Endothelial cell of umbilical vein (primary cell): ENCODE results near the gene CLIC3. TPM values are rescaled to one million over a fixed set of nuclear protein-coding genes. Genes with fewer than 3 reads are reported as not detected.

ENCODE experiments used
- BruUV-seq: library from RNA; stranded (reverse); fragments of 400-500 nt; replicated peaks from 2 replicates; lab custom pipeline; 2021; lab: Mats Ljungman, UMichigan
- CTCF ChIA-PET: fragments of 300-600, 350-600 bp; sonication (Branson Sonifier 250); formaldehyde crosslinking; loops from one replicate; lab custom pipeline; 2021; ENCODE audit warnings: antibody characterized with exemption, inconsistent platforms; lab: Charles Lee
- POLR2A ChIA-PET: fragments of 300-600, 350-600 bp; sonication (Branson Sonifier 250); formaldehyde crosslinking; loops from one replicate; lab custom pipeline; 2021; ENCODE audit warnings: antibody characterized with exemption, inconsistent platforms; lab: Charles Lee
- DNase-seq: peaks from one replicate; pipeline ENCODE4 v3.0.0-alpha.2; 2011; ENCODE audit warnings: low read depth, low spot score
- FAIRE-seq: peaks from 2 replicates; lab custom pipeline; 2011; peaks lifted over from hg19 to GRCh38; lab: Jason Lieb, UNC
- H2AFZ ChIP-seq: 2 replicates; pipeline ENCODE4 v1.6.0; 2012; ENCODE audit warnings: low read depth, low read length, control low read depth, inconsistent platforms
- H3K27ac ChIP-seq: 2 replicates; pipeline ENCODE4 v1.5.1; 2011; ENCODE audit warnings: low read depth, mild to moderate bottlenecking, control low read depth, low read length, moderate library complexity; ENCODE audit not compliant: insufficient read depth
- H3K27me3 ChIP-seq, 2 experiments: 2 replicates each; pipeline versions ENCODE4 v1.6.0 to v1.6.1; 2011; ENCODE audit warnings: low read length in 2 of 2, mixed read lengths in 1 of 2; ENCODE audit not compliant: control insufficient read depth in 2 of 2, insufficient read depth in 2 of 2
- H3K36me3 ChIP-seq, 2 experiments: 2 replicates in 1 of 2; 3 replicates in 1 of 2; pipeline ENCODE4 v1.5.1; 2011; ENCODE audit warnings: low read length in 2 of 2, mild to moderate bottlenecking in 1 of 2, moderate library complexity in 1 of 2; ENCODE audit not compliant: control insufficient read depth in 2 of 2, insufficient read depth in 2 of 2; ENCODE audit errors: extremely low read depth in 1 of 2
- H3K4me1 ChIP-seq: 3 replicates; pipeline ENCODE4 v1.5.1; 2011; ENCODE audit warnings: mild to moderate bottlenecking, low read length; ENCODE audit not compliant: control insufficient read depth, insufficient read depth; ENCODE audit errors: extremely low read depth
- H3K4me2 ChIP-seq: 2 replicates; pipeline ENCODE4 v1.6.1; 2011; ENCODE audit warnings: low read length, control low read depth, mixed read lengths; ENCODE audit not compliant: insufficient read depth
- H3K4me3 ChIP-seq, 3 experiments: fragments of 200-600 bp in 1 of 3; sonication (generic), shearing (Covaris generic) in 1 of 3; replicated peaks in 1 of 3; 2 replicates each; pipeline ENCODE4 v1.5.1; 2011 to 2016; ENCODE audit warnings: control low read depth in 3 of 3, low read length in 3 of 3, mild to moderate bottlenecking in 2 of 3, inconsistent platforms in 1 of 3, low read depth in 1 of 3, moderate library complexity in 1 of 3; ENCODE audit not compliant: insufficient read depth in 1 of 3
- H3K79me2 ChIP-seq: 2 replicates; pipeline ENCODE4 v1.6.0; 2012; ENCODE audit warnings: low read length, inconsistent platforms; ENCODE audit not compliant: control insufficient read depth, insufficient read depth
- H3K9ac ChIP-seq: replicated peaks from 2 replicates; pipeline ENCODE3; 2011; ENCODE audit warnings: low read length, control low read depth; ENCODE audit not compliant: insufficient read depth; ENCODE audit errors: extremely low read depth
- H3K9me1 ChIP-seq: replicated peaks from 3 replicates; pipeline ENCODE4 v1.6.0; 2011; ENCODE audit warnings: mild to moderate bottlenecking, low read length; ENCODE audit not compliant: control insufficient read depth, insufficient read depth; ENCODE audit errors: extremely low read depth
- H3K9me3 ChIP-seq: replicated peaks from 2 replicates; pipeline ENCODE4 v1.5.1; 2012; ENCODE audit warnings: low read length, inconsistent platforms; ENCODE audit not compliant: control insufficient read depth, insufficient read depth
- H4K20me1 ChIP-seq: replicated peaks from 2 replicates; pipeline ENCODE3; 2011; ENCODE audit warnings: mild to moderate bottlenecking, low read length; ENCODE audit not compliant: control insufficient read depth, insufficient read depth; ENCODE audit errors: extremely low read depth
- EZH2 ChIP-seq: IDR thresholded peaks from 2 replicates; pipeline ENCODE4 v1.6.1; 2012; ENCODE audit warnings: borderline replicate concordance, low read depth, mild to moderate bottlenecking, moderate library complexity, low read length, inconsistent platforms; ENCODE audit not compliant: severe bottlenecking
- FOS ChIP-seq: IDR thresholded peaks from 2 replicates; pipeline ENCODE4 v1.6.1; 2011; ENCODE audit warnings: mild to moderate bottlenecking, low read length, moderate library complexity, borderline replicate concordance; ENCODE audit not compliant: insufficient read depth
- GATA2 ChIP-seq: IDR thresholded peaks from 2 replicates; pipeline ENCODE4 v1.7.0; 2011; ENCODE audit warnings: low read depth, mild to moderate bottlenecking, moderate library complexity, mixed read lengths, low read length; ENCODE audit not compliant: insufficient read length, insufficient read depth
- JUN ChIP-seq: IDR thresholded peaks from 2 replicates; pipeline ENCODE4 v1.6.1; 2011; ENCODE audit warnings: borderline replicate concordance, low read depth; ENCODE audit not compliant: insufficient read length, insufficient read depth
- MYC ChIP-seq: IDR thresholded peaks from one replicate; pipeline ENCODE4 v1.6.1; 2011; ENCODE audit warnings: mild to moderate bottlenecking, low read depth, low read length
- POLR2A ChIP-seq: IDR thresholded peaks from 2 replicates; pipeline ENCODE4 v1.6.1; 2012; ENCODE audit warnings: low read depth, mild to moderate bottlenecking, control low read depth, low read length
- POLR2AphosphoS5 ChIP-seq: IDR thresholded peaks from 2 replicates; pipeline ENCODE4 v1.6.1; 2012; ENCODE audit warnings: low read depth, mild to moderate bottlenecking, control low read depth, low read length, moderate library complexity; ENCODE audit not compliant: insufficient read depth
- dilution Hi-C: fragments of 300-500 bp; cut with MboI; formaldehyde crosslinking; loops from one replicate; pipeline ENCODE4 v1.15.0; 2019; ENCODE audit warnings: low sequenced_read_pairs; ENCODE audit not compliant: extremely low pct_ligation_motif_present
- intact Hi-C: fragments of 100-400 bp; cut with micrococcal nuclease; formaldehyde crosslinking; loops from one replicate; pipeline ENCODE4 v1.10.0; 2022
- polyA plus RNA-seq, 4 experiments: library from polyadenylated mRNA; depleted of rRNA in 3 of 4; stranded (reverse) in 3 of 4; unstranded in 1 of 4; fragments of >200 nt; gene quantifications; 2 replicates each; pipeline versions ENCODE4 v1.2.1 to v1.2.3, GENCODE V29; 2011 to 2012; ENCODE audit warnings: missing spikeins in 1 of 4
- total RNA-seq: library from RNA; stranded (reverse); gene quantifications from 2 replicates; pipeline ENCODE4 v1.2.3, GENCODE V29; 2021
- TF ChIP-seq, protein P1 (sequence below): IDR thresholded peaks from 2 replicates; pipeline ENCODE4 v1.6.1; 2011; ENCODE audit not compliant: insufficient read depth, insufficient read length
- TF ChIP-seq, protein P2 (sequence below), 2 donors: IDR thresholded peaks; 1 replicate in 1 of 2; 2 replicates in 1 of 2; pipeline ENCODE4 v1.5.1; 2011; ENCODE audit warnings: low read length in 2 of 2, mild to moderate bottlenecking in 2 of 2, moderate library complexity in 2 of 2, control low read depth in 1 of 2, inconsistent platforms in 1 of 2, low read depth in 1 of 2; ENCODE audit not compliant: insufficient read depth in 1 of 2; ENCODE audit errors: extremely low read depth in 1 of 2

Gene CLIC3
- total and polyA plus RNA-seq, 2 donors (not counting 3 experiments of a cell fraction or from before 2014, with no cell fraction given), result 2.3 TPM; not detected in 1

DNA sequence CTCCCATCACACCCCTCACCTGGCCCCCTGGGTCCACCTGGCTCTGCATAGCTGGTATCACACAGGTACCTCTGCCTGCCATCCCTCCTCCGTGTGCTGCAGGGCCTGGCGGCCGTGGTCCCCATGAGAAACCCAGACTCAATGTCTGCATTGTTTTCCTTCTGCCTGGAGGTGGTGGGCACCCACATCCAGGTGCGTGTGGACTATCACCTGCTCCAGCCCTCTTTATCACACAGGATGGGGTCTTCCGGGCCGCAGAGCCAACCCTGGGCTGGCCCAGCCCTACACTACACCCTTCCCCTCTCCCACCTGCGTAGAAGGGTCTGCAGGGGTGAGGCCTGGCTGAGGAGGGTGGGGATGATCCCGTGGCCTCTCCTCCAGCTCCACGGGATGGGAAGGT is 42.5 kb upstream of the CLIC3 start:
- POLR2A ChIA-PET, result no interaction called here

DNA sequence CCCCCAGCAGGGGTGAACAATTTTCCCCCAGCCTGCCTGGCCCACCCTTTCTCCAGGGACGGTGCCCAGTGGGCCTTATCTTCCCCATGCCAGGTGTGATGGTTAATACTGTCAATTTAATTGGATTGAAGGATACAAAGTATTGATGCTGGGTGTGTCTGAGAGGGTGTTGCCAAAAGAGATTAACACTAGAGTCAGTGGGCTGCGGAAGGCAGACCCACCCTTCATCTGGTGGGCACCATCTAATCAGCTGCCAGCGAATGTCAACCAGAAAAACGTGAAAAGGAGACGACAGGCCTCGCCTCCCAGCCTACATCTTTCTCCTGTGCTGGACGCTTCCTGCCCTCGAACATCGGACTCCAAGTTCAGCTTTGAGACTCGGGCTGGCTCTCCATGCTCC is 41.1 kb upstream of the CLIC3 start:
- no peak for FAIRE-seq
- CTCF ChIA-PET, result interaction anchor here (1.5 to 4.3 kb wide), 4 partner anchors 8 to 90 kb away, joined by 4 to 111 read pairs (median 34); partner anchors contain the start of genes ABCA2 and NPDC1
- Histone ChIP-seq H3K79me2 (peaks cover 5% of the 10 kb centered on the region), H3K4me3 (no peak overlapping the region), H3K4me2 (no peak overlapping the region), H3K27ac (no peak overlapping the region), H4K20me1 (no peaks in the 10 kb centered on the region), H3K27me3 (no peaks in the 10 kb centered on the region), H3K9me1 (no peaks in the 10 kb centered on the region), H3K36me3 (peaks cover 0 to 17% of the 10 kb centered on the region in 2 experiments), H3K9ac (no peak overlapping the region), H2AFZ (no peak overlapping the region), H3K4me1 (peaks cover 11% of the 10 kb centered on the region), H3K9me3 (no peaks in the 10 kb centered on the region)
- DNase-seq, result no peak
- POLR2A ChIA-PET, result no interaction called here
- dilution Hi-C loops (no loop called here), intact Hi-C loops (no loop called here)
- no peak for TF ChIP-seq MYC
- TF ChIP-seq GATA2, result no peak
- TF ChIP-seq EZH2, result no peak
- no peak for TF ChIP-seq POLR2A
- TF ChIP-seq, protein P1, sequence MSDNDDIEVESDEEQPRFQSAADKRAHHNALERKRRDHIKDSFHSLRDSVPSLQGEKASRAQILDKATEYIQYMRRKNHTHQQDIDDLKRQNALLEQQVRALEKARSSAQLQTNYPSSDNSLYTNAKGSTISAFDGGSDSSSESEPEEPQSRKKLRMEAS, result no peak
- TF ChIP-seq POLR2AphosphoS5, result no peak
- no peak for TF ChIP-seq FOS
- TF ChIP-seq JUN, result no peak
- TF ChIP-seq, protein P2, sequence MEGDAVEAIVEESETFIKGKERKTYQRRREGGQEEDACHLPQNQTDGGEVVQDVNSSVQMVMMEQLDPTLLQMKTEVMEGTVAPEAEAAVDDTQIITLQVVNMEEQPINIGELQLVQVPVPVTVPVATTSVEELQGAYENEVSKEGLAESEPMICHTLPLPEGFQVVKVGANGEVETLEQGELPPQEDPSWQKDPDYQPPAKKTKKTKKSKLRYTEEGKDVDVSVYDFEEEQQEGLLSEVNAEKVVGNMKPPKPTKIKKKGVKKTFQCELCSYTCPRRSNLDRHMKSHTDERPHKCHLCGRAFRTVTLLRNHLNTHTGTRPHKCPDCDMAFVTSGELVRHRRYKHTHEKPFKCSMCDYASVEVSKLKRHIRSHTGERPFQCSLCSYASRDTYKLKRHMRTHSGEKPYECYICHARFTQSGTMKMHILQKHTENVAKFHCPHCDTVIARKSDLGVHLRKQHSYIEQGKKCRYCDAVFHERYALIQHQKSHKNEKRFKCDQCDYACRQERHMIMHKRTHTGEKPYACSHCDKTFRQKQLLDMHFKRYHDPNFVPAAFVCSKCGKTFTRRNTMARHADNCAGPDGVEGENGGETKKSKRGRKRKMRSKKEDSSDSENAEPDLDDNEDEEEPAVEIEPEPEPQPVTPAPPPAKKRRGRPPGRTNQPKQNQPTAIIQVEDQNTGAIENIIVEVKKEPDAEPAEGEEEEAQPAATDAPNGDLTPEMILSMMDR (IDR thresholded peaks at IDR 0.05; ENCODE audit: extremely low read depth in 1 of 2, insufficient read depth in 1 of 2, low read depth in 1 of 2, low read length in 2 of 2), result no peak
- no TSS peak for BruUV-seq

More for the DNA sequence above, 42.5 kb upstream of the CLIC3 start:
- H4K20me1 ChIP-seq, result no peaks in the 10 kb centered on the region
- no peak overlapping the region for H3K4me2 ChIP-seq
- H3K79me2 ChIP-seq, result peaks cover 17% of the 10 kb centered on the region
- no peak overlapping the region for H3K4me3 ChIP-seq
- peaks cover 23% of the 10 kb centered on the region for H3K4me1 ChIP-seq
- no peak for DNase-seq
- H3K27ac ChIP-seq, result no peak overlapping the region
- TF ChIP-seq, protein P1, result no peak
- no peak for TF ChIP-seq JUN
- H3K27me3 ChIP-seq, result no peaks in the 10 kb centered on the region
- FAIRE-seq, result no peak
- H3K36me3 ChIP-seq, result peaks cover 0 to 17% of the 10 kb centered on the region in 2 experiments
- CTCF ChIA-PET, result interaction anchor here (2.6 kb wide), 1 partner anchor 10 kb away, joined by 9 read pairs; no protein-coding TSS in a partner anchor
- H3K9me3 ChIP-seq, result no peaks in the 10 kb centered on the region
- H3K9ac ChIP-seq, result no peak overlapping the region
- no peak overlapping the region for H2AFZ ChIP-seq
- dilution Hi-C loops (no loop called here), intact Hi-C loops (no loop called here)
- no TSS peak for BruUV-seq
- no peaks in the 10 kb centered on the region for H3K9me1 ChIP-seq
